ENCODE measurements around the gene SZT2. TPM values are rescaled to one million over a fixed set of nuclear protein-coding genes. Genes with fewer than 3 reads are reported as not detected.

SZT2 gene
- total RNA-seq, 1 donor: 35.4 TPM

DNA sequence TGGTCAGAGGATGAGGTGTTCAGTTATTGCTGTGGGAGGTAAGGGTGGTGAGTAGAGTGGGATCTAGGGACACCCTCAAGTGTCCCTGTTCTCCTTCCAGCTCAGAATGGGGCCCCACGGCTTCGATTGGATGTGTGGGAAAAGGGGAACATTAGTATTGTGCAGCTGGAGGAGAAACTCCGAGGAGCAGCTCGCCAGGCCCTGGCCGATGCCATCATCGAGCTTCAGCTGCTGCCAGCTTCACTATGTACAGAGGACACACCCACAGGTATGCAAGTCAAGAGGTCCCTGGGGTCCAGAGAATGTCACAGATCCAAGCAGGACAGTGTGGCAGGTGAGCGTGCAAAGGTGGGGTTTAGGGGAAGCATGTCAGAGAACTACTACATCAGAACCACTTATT, 50.1 kb downstream of the SZT2 start:
- no peak for DNase-seq (ENCODE audit: low read depth)
- no peak overlapping the region for H3K4me3 ChIP-seq (ENCODE audit: low read depth, low read length)
- TF ChIP-seq, protein P1, sequence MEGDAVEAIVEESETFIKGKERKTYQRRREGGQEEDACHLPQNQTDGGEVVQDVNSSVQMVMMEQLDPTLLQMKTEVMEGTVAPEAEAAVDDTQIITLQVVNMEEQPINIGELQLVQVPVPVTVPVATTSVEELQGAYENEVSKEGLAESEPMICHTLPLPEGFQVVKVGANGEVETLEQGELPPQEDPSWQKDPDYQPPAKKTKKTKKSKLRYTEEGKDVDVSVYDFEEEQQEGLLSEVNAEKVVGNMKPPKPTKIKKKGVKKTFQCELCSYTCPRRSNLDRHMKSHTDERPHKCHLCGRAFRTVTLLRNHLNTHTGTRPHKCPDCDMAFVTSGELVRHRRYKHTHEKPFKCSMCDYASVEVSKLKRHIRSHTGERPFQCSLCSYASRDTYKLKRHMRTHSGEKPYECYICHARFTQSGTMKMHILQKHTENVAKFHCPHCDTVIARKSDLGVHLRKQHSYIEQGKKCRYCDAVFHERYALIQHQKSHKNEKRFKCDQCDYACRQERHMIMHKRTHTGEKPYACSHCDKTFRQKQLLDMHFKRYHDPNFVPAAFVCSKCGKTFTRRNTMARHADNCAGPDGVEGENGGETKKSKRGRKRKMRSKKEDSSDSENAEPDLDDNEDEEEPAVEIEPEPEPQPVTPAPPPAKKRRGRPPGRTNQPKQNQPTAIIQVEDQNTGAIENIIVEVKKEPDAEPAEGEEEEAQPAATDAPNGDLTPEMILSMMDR (IDR thresholded peaks at IDR 0.05; ENCODE audit: insufficient read depth, low read length): no peak

DNA sequence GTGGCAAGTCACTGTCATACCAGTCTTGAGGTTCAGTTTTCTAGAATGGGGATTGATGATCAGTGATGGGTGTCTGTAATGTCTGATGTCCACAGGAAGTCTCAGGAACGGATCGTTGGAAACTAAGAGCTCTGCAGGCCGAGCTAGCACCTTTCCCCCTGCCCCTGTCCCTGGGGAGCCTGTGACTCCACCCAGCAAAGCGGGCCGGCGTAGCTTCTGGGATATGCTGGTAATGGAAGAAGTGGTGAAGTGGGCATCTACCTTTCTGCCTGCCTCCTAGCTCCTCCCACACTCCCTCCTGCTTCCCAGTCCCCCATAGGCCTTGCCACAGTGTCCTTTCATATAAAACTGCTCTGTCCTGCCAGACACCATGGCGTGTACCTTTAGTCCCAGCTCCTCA, 50.7 kb downstream of the SZT2 start:
- H3K4me3 ChIP-seq (ENCODE audit: low read depth, low read length): no peak overlapping the region
- TF ChIP-seq, protein P1 (IDR thresholded peaks at IDR 0.05; ENCODE audit: insufficient read depth, low read length): no peak
- DNase-seq (ENCODE audit: low read depth): no peak

DNA sequence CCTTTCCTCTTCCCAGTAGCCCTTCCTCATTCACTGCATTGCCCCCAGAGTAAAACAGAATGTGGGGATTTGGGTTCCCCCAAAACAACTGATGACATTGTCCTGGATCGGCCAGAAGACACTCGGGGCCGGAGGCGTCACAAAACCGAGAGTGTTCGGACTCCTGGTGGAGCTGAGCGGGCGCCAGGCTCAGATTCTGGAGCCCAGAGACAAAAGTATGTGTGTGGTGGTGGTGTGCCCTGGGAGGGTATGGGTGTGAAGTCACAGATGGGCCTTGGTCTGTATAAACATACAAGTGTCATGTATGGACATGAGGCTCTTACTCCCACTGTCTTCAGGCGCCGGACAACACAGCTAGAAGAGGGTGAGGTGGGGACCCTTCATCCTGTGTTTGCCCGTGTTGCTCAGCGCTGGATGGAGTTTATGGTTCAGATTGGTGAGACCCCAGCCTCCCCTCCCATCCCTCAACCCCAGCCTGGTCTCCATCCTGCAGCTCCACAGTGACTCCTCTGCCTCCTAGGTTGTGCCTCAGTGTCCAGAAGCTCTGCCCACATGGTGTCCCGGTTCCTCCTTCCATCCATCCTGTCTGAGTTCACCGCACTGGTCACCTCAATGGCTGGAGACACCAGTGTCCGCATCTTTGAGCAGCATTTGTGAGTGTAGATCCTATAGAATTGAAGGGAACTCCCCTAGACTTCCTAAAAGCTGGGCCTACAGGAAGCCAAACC, 51.6 kb downstream of the SZT2 start:
- DNase-seq (ENCODE audit: low read depth): no peak
- TF ChIP-seq, protein P1 (IDR thresholded peaks at IDR 0.05; ENCODE audit: insufficient read depth, low read length): no peak
- no peak overlapping the region for H3K4me3 ChIP-seq (ENCODE audit: low read depth, low read length)

DNA sequence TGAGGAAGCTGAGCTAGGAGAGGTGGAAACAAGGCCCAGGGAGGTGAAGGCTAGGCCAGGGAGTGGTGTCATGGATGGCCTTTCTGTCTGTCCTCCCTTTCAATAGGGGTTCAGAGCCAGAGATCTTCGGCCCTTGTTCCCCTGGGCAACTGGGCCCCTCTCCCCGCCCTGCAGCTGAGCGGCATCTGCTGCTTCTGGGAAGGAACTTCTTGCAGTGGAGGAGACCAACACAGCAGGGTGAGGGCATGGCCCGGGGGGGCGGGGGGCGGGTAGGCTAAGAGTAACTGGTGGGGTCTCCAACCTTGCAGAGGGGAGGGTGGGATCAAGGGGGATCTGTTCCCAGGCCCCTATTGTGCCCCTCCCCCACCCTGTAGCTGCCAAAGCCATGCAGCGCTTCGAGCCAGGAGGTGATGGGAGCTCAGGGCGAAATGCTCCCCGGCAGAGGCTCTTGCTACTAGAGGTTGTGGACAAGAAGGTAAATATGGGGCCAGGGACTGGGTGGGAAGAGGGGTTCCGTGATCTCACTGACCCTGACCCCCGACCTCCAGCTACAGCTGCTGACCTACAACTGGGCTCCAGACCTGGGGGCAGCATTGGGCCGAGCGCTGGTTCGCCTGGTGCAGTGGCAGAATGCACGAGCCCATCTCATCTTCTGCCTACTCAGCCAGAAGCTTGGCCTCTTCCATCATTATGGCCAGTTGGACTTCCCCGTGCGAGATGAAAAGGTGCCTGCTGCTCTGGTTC, 52.4 kb downstream of the SZT2 start:
- H3K4me3 ChIP-seq (ENCODE audit: low read depth, low read length): no peak overlapping the region
- no peak for DNase-seq (ENCODE audit: low read depth)
- TF ChIP-seq, protein P1 (IDR thresholded peaks at IDR 0.05; ENCODE audit: insufficient read depth, low read length): no peak

DNA sequence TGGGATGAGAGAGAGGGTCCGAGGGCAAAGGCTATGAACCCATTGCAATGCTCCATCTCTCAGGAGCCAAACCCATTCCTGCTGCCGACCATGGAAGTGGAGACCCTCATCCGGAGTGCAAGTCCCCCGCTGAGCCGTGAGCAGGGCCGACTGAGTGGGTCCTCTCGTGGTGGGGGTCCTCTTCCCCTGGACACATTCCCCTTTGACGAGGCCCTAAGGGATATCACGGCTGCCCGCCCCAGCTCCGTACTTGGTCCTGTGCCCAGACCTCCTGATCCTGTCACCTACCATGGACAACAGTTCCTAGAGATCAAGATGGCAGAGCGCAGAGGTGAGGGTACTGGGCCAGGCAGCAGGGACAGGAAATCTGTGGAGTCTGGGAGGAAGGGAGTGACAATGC, 53.1 kb downstream of the SZT2 start:
- no peak overlapping the region for H3K4me3 ChIP-seq (ENCODE audit: low read depth, low read length)
- no peak for DNase-seq (ENCODE audit: low read depth)
- TF ChIP-seq, protein P1 (IDR thresholded peaks at IDR 0.05; ENCODE audit: insufficient read depth, low read length): no peak

DNA sequence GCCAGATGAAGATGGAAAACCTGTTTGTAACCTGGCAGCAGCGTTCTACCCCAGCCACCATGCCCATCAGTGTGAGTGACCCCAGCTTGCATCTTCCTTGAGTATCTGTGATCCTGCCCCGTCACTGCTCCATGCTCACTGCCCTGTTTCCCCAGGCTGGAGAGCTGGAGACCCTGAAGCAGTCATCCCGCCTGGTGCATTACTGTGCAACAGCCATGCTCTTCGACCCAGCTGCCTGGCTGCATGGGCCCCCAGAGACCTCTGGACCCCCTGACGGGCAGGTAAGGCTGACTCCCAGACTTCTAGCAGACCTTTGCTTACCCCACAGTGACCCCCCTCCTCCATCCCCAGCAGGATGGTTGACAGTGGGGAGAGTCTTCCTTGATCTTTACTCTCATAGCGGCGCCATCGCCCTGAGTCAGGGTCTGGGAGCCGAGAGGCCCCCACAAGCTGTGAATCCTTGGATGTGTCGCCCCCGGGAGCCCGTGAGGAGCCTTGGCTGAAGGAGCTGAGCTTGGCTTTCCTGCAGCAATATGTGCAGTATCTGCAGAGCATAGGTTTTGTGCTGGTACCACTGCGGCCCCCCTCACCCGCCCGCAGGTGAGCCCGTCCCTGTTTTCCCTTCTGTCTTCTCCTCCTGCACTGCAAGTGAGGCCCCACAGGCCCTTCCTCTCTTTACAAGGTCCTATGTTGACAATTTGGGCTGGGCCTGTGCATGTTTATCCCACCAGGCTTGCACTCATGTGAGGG, 53.7 kb downstream of the SZT2 start:
- TF ChIP-seq, protein P1 (IDR thresholded peaks at IDR 0.05; ENCODE audit: insufficient read depth, low read length): no peak
- DNase-seq (ENCODE audit: low read depth): no peak
- H3K4me3 ChIP-seq (ENCODE audit: low read depth, low read length): no peak overlapping the region

All from fibroblast of the aortic adventitia (primary cell).